ENCODE data around the gene CPT1C. TPM values are rescaled to one million over a fixed set of nuclear protein-coding genes. Genes with fewer than 3 reads are reported as not detected.
A peak's percentile ranks its signal among the peaks of the same experiment; 100 is the strongest.

Gene CPT1C
- 10 to 100 TPM in 6 of 8 experiments, 1 to 10 TPM in 2; 4.7 to 65.7 (median 36.3) TPM for total RNA-seq

DNA sequence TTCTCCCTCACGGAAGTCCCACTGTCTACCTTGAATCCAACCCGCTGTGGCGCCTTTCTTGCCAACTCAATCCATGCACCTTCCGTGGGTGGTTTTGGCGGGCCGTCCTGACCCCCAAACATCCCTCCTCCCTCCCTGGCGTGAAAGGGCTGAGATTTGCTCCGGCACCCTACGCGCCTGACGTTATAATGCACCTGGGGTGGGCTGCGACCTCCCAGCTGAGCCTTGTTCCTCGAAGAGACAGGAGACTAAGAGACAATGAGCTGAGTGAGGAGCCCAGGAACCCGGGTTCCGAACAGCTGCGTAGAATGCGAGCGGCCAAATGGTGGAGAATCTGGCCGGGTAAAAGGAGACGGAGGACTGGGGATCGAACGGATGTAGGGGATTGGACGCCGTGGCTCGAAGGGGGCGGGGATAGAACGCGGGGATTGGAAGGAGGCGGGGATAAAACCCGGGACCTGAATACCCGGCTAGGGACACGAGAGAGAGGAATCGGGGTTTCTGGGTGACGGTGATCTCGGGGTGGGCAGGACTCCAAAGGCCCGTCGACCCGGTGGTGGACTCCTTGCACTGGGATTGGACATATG is at the start of gene CPT1C:
Gene CPT1C (plus strand): TSS at position 461 of the 587 bp plus-strand sequence. CDS start 1,137 bp downstream, outside the sequence.
- WGBS, 10 experiments: 0 to 3% (median 0%) methylated on average over 2 to 19 of the region's 38 CpGs; no CpG with 5 or more reads in 5 of the 10 experiments
- Histone ChIP-seq H3K27ac (peak within 1 kb of the TSS; percentile 92 to 98), H3K4me3 (peak within 1 kb of the TSS; percentile 48 to 55 (median 51)), H3K4me1 (replicated peaks in 1 of 2) (peaks cover 16 to 20% of the 10 kb centered on the region in 2 donors)
- in situ Hi-C loops (cut with MboI; ENCODE audit: low pct_unique_long_range_greater_than_20kb in 2 of 9, low sequenced_read_pairs in 9 of 9, unreplicated experiment in 9 of 9): no loop called here
- ATAC-seq (replicated peaks in 6 of 8): peak; percentile 72 to 86 (median 81)

DNA sequence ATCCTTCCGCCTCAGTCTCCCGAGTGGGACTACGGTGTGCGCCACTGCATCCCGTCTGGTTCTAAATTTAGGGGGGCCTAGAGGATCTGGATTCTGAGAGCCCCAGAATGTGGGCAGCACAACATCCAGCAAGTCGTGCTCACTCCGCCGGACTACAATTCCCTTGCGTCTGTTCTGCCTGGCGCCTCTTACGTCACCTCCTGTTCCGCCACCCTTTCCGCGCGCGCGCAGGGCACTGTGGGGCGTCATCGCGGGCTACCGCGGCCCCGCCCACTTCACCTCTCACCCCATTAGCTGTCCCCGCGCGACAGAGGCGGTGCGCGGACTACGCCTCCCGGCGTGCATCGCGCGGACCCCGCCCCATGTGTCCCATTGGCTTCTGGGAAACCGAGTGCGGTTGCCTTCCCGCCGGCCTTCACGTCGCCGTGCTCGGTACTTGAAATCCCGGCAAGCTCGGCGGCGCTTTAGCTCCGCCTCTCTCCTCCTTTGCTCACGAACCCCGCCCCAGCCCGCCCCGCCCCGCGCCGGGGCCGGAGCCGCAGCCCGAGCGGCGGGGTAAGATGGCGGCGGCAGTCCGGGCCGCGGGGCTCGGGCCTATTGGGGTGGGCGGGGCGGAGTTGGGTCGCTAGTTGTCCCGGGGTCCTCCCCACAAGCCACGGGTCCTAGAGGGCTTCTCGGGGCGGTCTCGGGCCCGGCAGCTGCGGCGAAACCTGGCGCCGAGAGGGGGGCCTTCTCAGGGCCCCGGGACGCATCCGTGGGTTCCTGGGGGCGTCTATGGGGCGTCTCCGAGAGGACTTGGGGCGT is 49.0 kb upstream of the CPT1C start, which contains the start of gene SCAF1:
Gene SCAF1 (plus strand): TSS at position 522 of the 804 bp plus-strand sequence. CDS start 2,818 bp downstream, outside the sequence.
- in situ Hi-C loops (cut with MboI; ENCODE audit: low pct_unique_long_range_greater_than_20kb in 2 of 9, low sequenced_read_pairs in 9 of 9, unreplicated experiment in 9 of 9): no loop called here
- H3K4me1 ChIP-seq (replicated peaks in 1 of 2): peaks cover 19 to 24% of the 10 kb centered on the region in 2 donors
- ATAC-seq (replicated peaks in 6 of 8): peak; percentile 30 to 64 (median 54)
- 0 to 1% (median 0%) methylated on average over 3 to 15 of the region's 87 CpGs; no CpG with 5 or more reads in 4 of the 10 experiments for WGBS, 10 experiments
- H3K27ac ChIP-seq: peak within 1 kb of the TSS; percentile 85 to 98
- peak within 1 kb of the TSS; percentile 73 to 95 (median 87) for H3K4me3 ChIP-seq

DNA sequence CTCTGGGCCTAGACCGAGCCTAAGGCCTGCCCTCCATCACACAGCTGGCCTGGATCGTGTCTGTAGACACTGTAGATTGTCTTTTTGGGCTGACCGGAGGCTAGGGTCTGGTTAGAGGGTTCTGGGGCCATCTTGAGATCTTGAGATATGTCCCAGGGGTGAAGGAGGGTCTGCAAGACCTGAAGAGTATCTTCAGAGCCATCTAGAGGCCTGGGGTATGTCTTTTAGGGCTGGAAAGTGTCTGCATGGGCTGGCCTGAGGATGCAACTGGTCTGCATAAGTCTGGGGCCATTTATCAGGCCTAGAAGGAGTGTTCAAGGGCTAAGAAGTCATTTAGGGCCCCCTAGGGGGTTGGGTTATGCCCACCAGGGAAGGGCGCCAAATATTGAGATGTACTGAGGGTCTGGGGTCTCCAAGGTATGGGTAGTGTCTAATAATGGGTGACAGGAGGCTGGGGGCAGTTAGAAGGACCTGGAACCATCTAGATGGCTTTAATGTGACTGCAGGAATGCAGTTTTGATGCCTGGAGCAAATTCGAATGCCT is 48.4 kb upstream of the CPT1C start:
- peak overlapping the region; percentile 85 to 97 for H3K27ac ChIP-seq

DNA sequence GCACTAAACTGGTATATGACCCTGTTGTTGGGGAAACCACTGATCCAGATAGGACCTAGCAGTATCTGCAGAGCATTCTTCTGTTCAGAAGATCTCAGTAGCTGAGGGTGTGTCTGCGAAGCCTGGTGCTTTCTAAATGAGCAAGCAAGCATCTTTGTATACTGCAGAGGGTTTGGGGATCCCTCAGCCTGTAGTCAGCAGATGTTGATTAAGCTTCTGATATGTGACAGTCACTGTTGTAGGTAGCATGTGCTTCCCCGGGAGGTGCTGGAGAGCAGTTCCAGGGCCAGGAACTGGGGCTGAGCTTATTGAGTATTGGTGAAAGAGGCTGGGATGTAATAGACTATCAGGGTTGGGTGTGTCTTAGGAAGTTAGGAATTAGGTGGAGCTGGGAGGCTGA is 47.5 kb upstream of the CPT1C start:
- ATAC-seq (replicated peaks in 6 of 8): no peak
- H3K4me3 ChIP-seq: peak overlapping the region in 1 of 5 donors; percentile 78
- in situ Hi-C loops (cut with MboI; ENCODE audit: low pct_unique_long_range_greater_than_20kb in 2 of 9, low sequenced_read_pairs in 9 of 9, unreplicated experiment in 9 of 9): no loop called here
- no peak overlapping the region for H3K27ac ChIP-seq
- peaks cover 15 to 17% of the 10 kb centered on the region in 2 donors for H3K4me1 ChIP-seq (replicated peaks in 1 of 2)
- WGBS, 10 experiments: 40 to 100% (median 83%) methylated on average over 1 to 2 of the region's 2 CpGs; no CpG with 5 or more reads in 1 of the 10 experiments

More for the DNA sequence above, 48.4 kb upstream of the CPT1C start:
- Histone ChIP-seq H3K4me1 (replicated peaks in 1 of 2) (peaks cover 19 to 22% of the 10 kb centered on the region in 2 donors), H3K4me3 (peak overlapping the region; percentile 73 to 95 (median 87))
- no peak for ATAC-seq (replicated peaks in 6 of 8)
- in situ Hi-C loops (cut with MboI; ENCODE audit: low pct_unique_long_range_greater_than_20kb in 2 of 9, low sequenced_read_pairs in 9 of 9, unreplicated experiment in 9 of 9): no loop called here
- WGBS, 10 experiments: 0 to 17% (median 2%) methylated on average over 1 to 3 of the region's 5 CpGs; no CpG with 5 or more reads in 2 of the 10 experiments

DNA sequence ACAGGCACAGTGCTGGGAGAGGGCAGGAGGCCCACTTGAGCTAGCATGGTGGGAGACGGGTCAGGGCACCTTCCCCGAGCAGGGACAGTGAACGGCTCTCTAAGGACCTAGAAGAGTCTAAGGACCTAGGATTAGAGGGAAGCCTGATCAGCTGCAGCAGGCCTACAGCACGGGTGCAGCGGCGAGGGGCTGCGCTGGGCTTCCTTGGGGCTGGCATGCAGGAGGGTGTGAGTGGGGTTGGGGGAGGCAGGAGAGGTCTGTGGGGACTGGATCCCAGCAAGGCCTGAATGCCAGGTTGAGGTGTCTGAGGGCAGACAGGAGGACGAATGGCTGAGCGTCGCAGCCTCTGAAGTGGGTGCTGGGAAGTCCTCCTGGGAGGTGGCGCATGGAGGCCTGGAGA is 45.3 kb upstream of the CPT1C start:
- WGBS, 10 experiments: 80% methylated on average over 1 of the region's 11 CpGs; no CpG with 5 or more reads in 9 of the 10 experiments
- no peak for ATAC-seq (replicated peaks in 6 of 8)
- in situ Hi-C loops (cut with MboI; ENCODE audit: low pct_unique_long_range_greater_than_20kb in 2 of 9, low sequenced_read_pairs in 9 of 9, unreplicated experiment in 9 of 9): no loop called here

DNA sequence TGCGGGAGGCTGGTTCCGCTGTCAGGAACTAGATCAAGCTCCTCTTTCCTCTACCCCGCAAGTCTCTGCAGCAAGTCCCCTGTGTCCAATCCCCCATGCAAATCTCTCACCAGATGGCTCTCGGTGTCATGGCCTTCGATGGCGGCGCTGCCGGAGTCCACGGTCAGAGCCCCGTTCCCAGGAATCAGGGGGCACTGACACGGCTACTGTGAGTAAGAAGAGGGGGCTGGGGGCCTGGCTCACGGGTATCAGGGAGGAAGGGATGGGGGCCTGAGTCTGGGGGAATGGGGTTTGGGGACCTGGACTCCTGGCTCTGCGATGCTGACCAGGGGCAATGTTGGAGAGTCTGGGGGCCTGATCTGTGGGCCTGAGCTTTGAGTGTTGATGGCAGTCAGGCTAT is 44.9 kb upstream of the CPT1C start:
- H3K4me3 ChIP-seq: no peak overlapping the region
- in situ Hi-C loops (cut with MboI; ENCODE audit: low pct_unique_long_range_greater_than_20kb in 2 of 9, low sequenced_read_pairs in 9 of 9, unreplicated experiment in 9 of 9): no loop called here
- ATAC-seq (replicated peaks in 6 of 8): no peak
- no peak overlapping the region for H3K27ac ChIP-seq
- WGBS, 10 experiments: no CpG with 5 or more reads among the region's 13 CpGs
- H3K4me1 ChIP-seq (replicated peaks in 1 of 2): peaks cover 11 to 13% of the 10 kb centered on the region in 2 donors

More for the DNA sequence above, 45.3 kb upstream of the CPT1C start:
- no peak overlapping the region for H3K4me3 ChIP-seq
- peaks cover 11 to 16% of the 10 kb centered on the region in 2 donors for H3K4me1 ChIP-seq (replicated peaks in 1 of 2)
- H3K27ac ChIP-seq: no peak overlapping the region

DNA sequence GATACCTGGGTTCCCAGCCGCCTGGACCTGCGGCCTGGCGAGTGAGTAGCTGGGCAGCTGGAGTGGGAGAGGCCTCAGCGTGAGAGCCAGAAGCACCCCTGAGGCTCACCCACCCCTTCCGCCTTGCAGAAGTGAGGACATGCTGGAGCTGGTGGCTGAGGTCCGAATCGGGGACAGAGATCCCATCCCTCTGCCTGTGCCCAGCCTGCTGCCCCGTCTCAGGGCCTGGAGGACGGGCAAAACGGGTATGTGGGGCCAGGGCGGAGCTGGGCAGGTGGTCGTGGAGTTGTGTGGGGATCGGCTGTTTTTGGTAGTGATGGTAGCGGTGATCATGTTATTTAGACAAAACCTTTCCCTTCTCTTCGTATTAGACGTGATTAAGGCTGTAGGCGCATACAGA is 44.3 kb upstream of the CPT1C start:
- H3K4me1 ChIP-seq (replicated peaks in 1 of 2): peaks cover 6 to 9% of the 10 kb centered on the region in 2 donors
- no peak overlapping the region for H3K27ac ChIP-seq
- no peak overlapping the region for H3K4me3 ChIP-seq
- in situ Hi-C loops (cut with MboI; ENCODE audit: low pct_unique_long_range_greater_than_20kb in 2 of 9, low sequenced_read_pairs in 9 of 9, unreplicated experiment in 9 of 9): no loop called here
- no peak for ATAC-seq (replicated peaks in 6 of 8)
- 53 to 100% (median 87%) methylated on average over 1 to 7 of the region's 17 CpGs; no CpG with 5 or more reads in 3 of the 10 experiments for WGBS, 10 experiments

DNA sequence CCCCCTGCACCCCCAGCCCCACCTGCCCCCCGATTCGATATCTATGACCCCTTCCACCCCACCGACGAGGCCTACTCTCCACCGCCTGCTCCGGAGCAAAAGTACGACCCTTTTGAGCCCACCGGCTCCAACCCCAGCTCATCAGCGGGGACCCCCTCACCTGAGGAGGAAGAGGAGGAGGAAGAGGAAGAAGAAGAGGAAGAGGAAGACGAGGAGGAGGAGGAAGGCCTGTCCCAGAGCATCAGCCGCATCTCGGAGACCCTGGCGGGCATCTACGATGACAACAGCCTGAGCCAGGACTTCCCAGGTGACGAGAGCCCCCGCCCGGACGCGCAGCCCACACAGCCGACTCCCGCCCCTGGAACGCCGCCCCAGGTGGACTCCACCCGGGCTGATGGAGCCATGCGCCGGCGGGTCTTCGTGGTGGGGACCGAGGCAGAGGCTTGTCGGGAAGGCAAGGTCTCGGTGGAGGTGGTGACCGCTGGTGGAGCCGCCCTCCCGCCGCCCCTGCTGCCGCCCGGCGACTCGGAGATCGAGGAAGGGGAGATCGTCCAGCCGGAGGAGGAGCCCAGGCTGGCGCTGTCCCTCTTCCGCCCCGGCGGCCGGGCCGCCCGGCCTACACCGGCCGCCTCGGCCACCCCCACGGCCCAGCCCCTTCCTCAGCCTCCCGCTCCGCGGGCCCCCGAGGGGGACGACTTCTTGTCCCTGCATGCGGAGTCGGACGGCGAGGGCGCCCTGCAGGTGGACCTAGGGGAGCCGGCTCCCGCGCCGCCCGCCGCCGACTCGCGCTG is 39.7 kb upstream of the CPT1C start:
- no peaks in the 10 kb centered on the region for H3K4me1 ChIP-seq (replicated peaks in 1 of 2)
- in situ Hi-C loops (cut with MboI; ENCODE audit: low pct_unique_long_range_greater_than_20kb in 2 of 9, low sequenced_read_pairs in 9 of 9, unreplicated experiment in 9 of 9): no loop called here
- H3K27ac ChIP-seq: no peak overlapping the region
- WGBS, 10 experiments: 89 to 100% methylated on average over 5 to 9 of the region's 72 CpGs; no CpG with 5 or more reads in 8 of the 10 experiments
- ATAC-seq (replicated peaks in 6 of 8): peak in 3 of 8 experiments; percentile 8 to 15 (median 11)
- H3K4me3 ChIP-seq: no peak overlapping the region

DNA sequence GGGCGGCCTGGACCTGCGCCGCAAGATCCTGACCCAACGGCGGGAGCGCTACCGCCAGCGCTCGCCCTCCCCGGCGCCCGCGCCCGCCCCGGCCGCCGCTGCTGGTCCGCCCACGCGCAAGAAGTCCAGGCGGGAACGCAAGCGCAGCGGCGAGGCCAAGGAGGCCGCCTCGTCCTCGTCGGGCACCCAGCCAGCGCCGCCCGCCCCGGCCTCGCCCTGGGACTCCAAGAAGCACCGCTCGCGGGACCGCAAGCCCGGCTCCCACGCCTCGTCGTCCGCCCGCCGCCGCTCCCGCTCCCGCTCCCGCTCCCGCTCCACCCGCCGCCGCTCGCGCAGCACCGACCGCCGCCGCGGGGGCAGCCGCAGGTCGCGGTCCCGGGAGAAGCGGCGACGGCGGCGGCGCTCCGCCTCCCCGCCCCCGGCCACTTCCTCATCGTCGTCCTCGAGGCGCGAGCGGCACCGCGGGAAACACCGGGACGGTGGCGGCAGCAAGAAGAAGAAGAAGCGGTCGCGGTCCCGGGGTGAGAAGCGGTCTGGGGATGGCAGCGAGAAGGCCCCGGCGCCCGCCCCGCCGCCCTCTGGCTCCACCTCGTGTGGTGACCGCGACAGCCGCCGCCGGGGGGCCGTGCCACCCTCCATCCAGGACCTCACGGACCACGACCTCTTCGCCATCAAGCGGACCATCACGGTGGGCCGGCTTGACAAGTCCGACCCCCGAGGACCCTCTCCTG is 38.9 kb upstream of the CPT1C start:
- in situ Hi-C loops (cut with MboI; ENCODE audit: low pct_unique_long_range_greater_than_20kb in 2 of 9, low sequenced_read_pairs in 9 of 9, unreplicated experiment in 9 of 9): no loop called here
- ATAC-seq (replicated peaks in 6 of 8): peak in 1 of 8 experiments; percentile 3
- Histone ChIP-seq H3K4me3 (no peak overlapping the region), H3K27ac (no peak overlapping the region), H3K4me1 (replicated peaks in 1 of 2) (peaks cover 0 to 4% of the 10 kb centered on the region in 2 donors)
- WGBS, 10 experiments: 80 to 100% (median 97%) methylated on average over 1 to 20 of the region's 110 CpGs; no CpG with 5 or more reads in 5 of the 10 experiments

DNA sequence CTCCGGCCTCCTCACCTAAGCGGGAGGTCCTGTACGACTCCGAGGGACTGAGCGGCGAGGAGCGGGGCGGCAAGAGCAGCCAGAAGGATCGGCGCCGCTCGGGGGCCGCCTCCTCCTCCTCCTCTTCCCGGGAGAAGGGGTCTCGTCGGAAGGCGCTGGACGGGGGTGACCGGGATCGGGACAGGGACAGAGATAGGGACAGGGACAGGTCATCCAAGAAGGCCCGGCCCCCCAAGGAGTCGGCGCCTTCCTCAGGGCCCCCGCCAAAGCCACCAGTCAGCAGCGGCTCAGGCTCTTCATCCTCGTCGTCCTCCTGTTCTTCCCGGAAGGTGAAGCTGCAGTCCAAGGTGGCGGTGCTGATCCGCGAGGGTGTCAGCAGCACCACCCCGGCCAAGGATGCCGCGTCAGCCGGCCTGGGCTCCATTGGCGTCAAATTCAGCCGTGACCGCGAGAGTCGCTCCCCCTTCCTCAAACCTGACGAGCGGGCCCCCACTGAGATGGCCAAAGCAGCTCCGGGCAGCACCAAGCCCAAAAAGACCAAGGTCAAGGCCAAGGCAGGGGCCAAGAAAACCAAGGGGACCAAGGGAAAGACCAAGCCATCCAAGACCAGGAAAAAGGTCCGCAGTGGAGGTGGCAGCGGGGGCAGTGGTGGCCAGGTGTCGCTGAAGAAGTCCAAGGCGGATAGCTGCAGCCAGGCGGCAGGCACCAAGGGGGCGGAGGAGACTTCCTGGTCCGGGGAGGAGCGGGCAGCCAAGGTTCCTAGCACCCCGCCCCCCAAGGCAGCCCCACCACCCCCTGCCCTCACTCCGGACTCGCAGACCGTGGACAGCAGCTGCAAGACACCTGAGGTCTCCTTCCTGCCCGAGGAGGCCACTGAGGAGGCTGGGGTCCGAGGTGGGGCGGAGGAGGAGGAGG is 38.1 kb upstream of the CPT1C start:
- Histone ChIP-seq H3K27ac (no peak overlapping the region), H3K4me1 (replicated peaks in 1 of 2) (peaks cover 0 to 4% of the 10 kb centered on the region in 2 donors), H3K4me3 (no peak overlapping the region)
- WGBS, 10 experiments: 80 to 100% (median 100%) methylated on average over 1 to 11 of the region's 58 CpGs; no CpG with 5 or more reads in 4 of the 10 experiments
- peak in 1 of 8 experiments; percentile 3 for ATAC-seq (replicated peaks in 6 of 8)
- in situ Hi-C loops (cut with MboI; ENCODE audit: low pct_unique_long_range_greater_than_20kb in 2 of 9, low sequenced_read_pairs in 9 of 9, unreplicated experiment in 9 of 9): no loop called here

DNA sequence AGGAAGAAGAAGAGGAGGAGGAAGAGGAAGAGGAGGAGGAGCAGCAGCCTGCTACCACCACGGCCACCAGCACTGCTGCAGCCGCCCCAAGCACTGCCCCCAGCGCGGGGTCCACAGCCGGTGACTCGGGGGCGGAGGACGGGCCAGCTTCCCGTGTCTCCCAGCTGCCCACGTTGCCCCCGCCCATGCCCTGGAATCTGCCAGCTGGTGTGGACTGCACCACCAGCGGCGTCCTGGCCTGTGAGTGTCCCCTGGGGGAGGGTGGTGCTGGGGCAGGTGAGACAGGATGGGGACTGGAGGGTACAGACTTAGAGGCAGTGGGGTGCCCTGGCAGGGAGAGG is 37.5 kb upstream of the CPT1C start:
- Histone ChIP-seq H3K4me3 (no peak overlapping the region), H3K4me1 (replicated peaks in 1 of 2) (peaks cover 0 to 4% of the 10 kb centered on the region in 2 donors), H3K27ac (no peak overlapping the region)
- in situ Hi-C loops (cut with MboI; ENCODE audit: low pct_unique_long_range_greater_than_20kb in 2 of 9, low sequenced_read_pairs in 9 of 9, unreplicated experiment in 9 of 9): no loop called here
- no peak for ATAC-seq (replicated peaks in 6 of 8)
- no CpG with 5 or more reads among the region's 13 CpGs for WGBS, 10 experiments

Data from motor neuron (in vitro differentiated cells).